Natural killer cell (primary cell): ENCODE measurements around the gene TEAD1. TPM values are rescaled to one million over a fixed set of nuclear protein-coding genes. Genes with fewer than 3 reads are reported as not detected.

ENCODE experiments used
- ATAC-seq, 3 donors: fragments of 150-1000 bp in 2 of 3; fragments of 200-7000 bp in 1 of 3; cut with Tn5 transposase; 1 replicate in 1 of 3; 2 replicates in 2 of 3; pipeline ENCODE4 v1.10.0; 2021; ENCODE audit warnings: mild to moderate bottlenecking in 2 of 3, moderate library complexity in 2 of 3
- DNase-seq, 2 donors: peaks; one replicate each; pipeline versions ENCODE4 v3.0.0 to v3.0.0-alpha.2; 2013 to 2021; ENCODE audit warnings: mixed read lengths in 1 of 2
- H3K27ac ChIP-seq: one replicate; pipeline ENCODE4 v1.5.1; 2013; ENCODE audit warnings: mild to moderate bottlenecking, low read length
- H3K27me3 ChIP-seq: one replicate; pipeline ENCODE4 v1.6.1; 2013; ENCODE audit warnings: low read length; ENCODE audit not compliant: control insufficient read depth, insufficient read depth
- H3K36me3 ChIP-seq: one replicate; pipeline ENCODE4 v1.6.1; 2013; ENCODE audit warnings: low read length; ENCODE audit not compliant: control insufficient read depth, insufficient read depth
- H3K4me1 ChIP-seq: one replicate; pipeline ENCODE4 v1.6.1; 2013; ENCODE audit warnings: low read length; ENCODE audit not compliant: control insufficient read depth, insufficient read depth
- H3K4me3 ChIP-seq: one replicate; pipeline ENCODE4 v1.5.1; 2013; ENCODE audit warnings: low read length
- H3K9me3 ChIP-seq: one replicate; pipeline ENCODE4 v1.6.1; 2013; ENCODE audit warnings: low read length; ENCODE audit not compliant: control insufficient read depth, insufficient read depth
- H3K27ac Mint-ChIP-seq, 2 donors: one replicate each; pipeline ENCODE4 v1.8.0; 2022; ENCODE audit warnings: mild to moderate bottlenecking in 2 of 2, mixed read lengths in 2 of 2, moderate library complexity in 1 of 2
- H3K27me3 Mint-ChIP-seq, 2 donors: one replicate each; pipeline ENCODE4 v1.8.0; 2022; ENCODE audit warnings: low read depth in 2 of 2, mixed read lengths in 2 of 2
- H3K36me3 Mint-ChIP-seq: one replicate; pipeline ENCODE4 v1.8.0; 2022; ENCODE audit warnings: mixed read lengths
- H3K4me1 Mint-ChIP-seq, 2 donors: one replicate each; pipeline ENCODE4 v1.8.0; 2022; ENCODE audit warnings: mixed read lengths in 2 of 2
- H3K4me3 Mint-ChIP-seq: one replicate; pipeline ENCODE4 v1.8.0; 2022; ENCODE audit warnings: mild to moderate bottlenecking, moderate library complexity, mixed read lengths
- H3K9me3 Mint-ChIP-seq, 2 donors: one replicate each; pipeline ENCODE4 v1.8.0; 2022; ENCODE audit warnings: mixed read lengths in 2 of 2
- CTCF ChIP-seq: fragments of 200-600 bp; IDR thresholded peaks from one replicate; pipeline ENCODE4 v1.8.0; 2022; ENCODE audit warnings: antibody characterized with exemption
- WGBS: methylation state at CpG from one replicate; pipeline ENCODE4 v1.1.7; 2013; ENCODE audit warnings: missing lambda C conversion rate; ENCODE audit not compliant: insufficient coverage; 5-methylcytosine and 5-hydroxymethylcytosine counted together
- intact Hi-C: fragments of 100-400 bp; cut with micrococcal nuclease; formaldehyde crosslinking; loops from one replicate; pipeline ENCODE4 v1.14.2; 2022
- total RNA-seq, 4 donors: library from RNA; stranded (reverse); fragments of 120-200 nt in 1 of 4; gene quantifications; one replicate each; pipeline versions ENCODE4 v1.2.3 to v1.2.4, GENCODE V29; 2013 to 2022

The TEAD1 gene
- total RNA-seq, 3 donors from 2014 or later (not counting 1 experiment from before 2014, with no cell fraction given), result not detected

DNA sequence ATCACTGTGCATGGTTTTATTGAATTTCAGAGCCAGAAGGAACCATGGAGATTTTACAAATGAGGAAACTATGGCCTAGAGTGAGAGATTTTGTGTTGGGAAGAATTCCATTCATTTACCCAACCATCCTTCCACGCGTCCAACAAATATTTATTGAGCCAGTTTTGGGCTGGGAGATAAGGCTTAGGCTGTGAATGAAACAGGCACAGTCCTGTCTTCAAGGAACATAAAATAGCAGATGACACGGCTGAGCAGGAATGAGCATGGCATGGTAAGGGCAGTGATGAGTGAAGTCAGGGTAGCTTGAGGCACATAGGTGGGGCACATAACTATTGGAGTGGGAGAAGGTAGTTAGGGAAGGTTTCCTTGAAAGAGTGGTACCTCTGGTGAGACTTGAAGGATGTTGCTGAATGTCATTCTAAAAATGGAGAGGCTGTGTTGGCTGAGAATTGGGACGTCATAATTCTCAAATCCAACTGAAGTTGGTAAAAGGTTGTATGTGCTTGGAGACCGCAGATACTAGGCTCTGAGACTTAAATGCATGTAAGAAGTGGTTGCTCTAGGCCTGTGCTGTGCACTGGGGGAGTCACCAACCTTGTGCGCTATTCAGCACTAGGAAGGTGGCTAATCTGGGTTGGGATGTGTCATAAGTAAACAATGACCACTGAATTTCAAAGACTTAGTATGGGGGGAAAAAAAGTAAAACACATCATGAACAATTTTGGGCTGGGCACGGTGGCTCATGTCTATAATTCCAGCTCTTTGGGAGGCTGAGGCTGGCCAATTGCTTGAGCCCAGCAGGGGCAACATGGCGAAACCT is 51.9 kb downstream of the TEAD1 start:
- whole genome bisulfite sequencing, result 82% methylated on average over 6 of the region's 8 CpGs
- Histone ChIP-seq H3K27ac (no peak overlapping the region), H3K27me3 (peaks cover 15% of the 10 kb centered on the region), H3K36me3 (no peaks in the 10 kb centered on the region), H3K9me3 (no peaks in the 10 kb centered on the region), H3K4me3 (no peak overlapping the region), H3K4me1 (peaks cover 5% of the 10 kb centered on the region)
- intact Hi-C loops, result no loop called here
- no peaks in the 10 kb centered on the region for H3K9me3 Mint-ChIP-seq
- H3K27me3 Mint-ChIP-seq, result peaks cover 10 to 41% of the 10 kb centered on the region in 2 donors
- DNase-seq (no peak), ATAC-seq (no peak)
- H3K27ac Mint-ChIP-seq, result no peak overlapping the region
- no peaks in the 10 kb centered on the region for H3K36me3 Mint-ChIP-seq
- H3K4me3 Mint-ChIP-seq, result no peak overlapping the region
- TF ChIP-seq CTCF, result no peak
- peaks cover 0 to 4% of the 10 kb centered on the region in 2 donors for H3K4me1 Mint-ChIP-seq

GRCh38 chr11:12727563-12728211 is 53.5 kb downstream of the TEAD1 start:
- Mint-ChIP-seq H3K27ac (no peak overlapping the region), H3K4me3 (no peak overlapping the region), H3K4me1 (peaks cover 0 to 4% of the 10 kb centered on the region in 2 donors), H3K27me3 (peaks cover 6 to 34% of the 10 kb centered on the region in 2 donors), H3K36me3 (no peaks in the 10 kb centered on the region), H3K9me3 (no peaks in the 10 kb centered on the region)
- H3K27me3 ChIP-seq, result peaks cover 7% of the 10 kb centered on the region
- no peaks in the 10 kb centered on the region for H3K9me3 ChIP-seq
- DNase-seq, result no peak
- TF ChIP-seq CTCF, result no peak
- no peaks in the 10 kb centered on the region for H3K36me3 ChIP-seq
- no peak overlapping the region for H3K27ac ChIP-seq
- WGBS, result 59% methylated on average over 3 of the region's 5 CpGs
- H3K4me3 ChIP-seq, result no peak overlapping the region
- intact Hi-C loops, result no loop called here
- no peak for ATAC-seq
- peaks cover 5% of the 10 kb centered on the region for H3K4me1 ChIP-seq

DNA sequence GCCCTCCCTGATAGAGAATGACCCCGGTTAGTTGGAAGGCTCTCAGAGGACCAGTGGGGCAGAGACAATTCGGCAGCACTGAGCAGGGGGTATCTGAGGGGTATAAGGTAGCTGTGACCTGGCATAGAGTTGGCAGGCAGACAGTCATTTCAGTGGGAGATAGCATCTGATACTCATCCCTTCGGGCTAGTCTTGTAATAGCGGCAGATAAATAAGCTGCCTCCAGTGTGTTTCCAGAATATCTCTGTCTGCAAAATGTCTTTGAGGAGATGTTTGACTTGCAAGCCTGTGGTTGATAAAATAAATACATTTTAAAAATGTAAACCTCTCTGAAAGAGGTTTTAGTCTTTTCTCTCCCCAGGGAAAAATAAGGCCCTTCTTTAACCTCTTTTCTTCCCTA is 54.2 kb downstream of the TEAD1 start:
- DNase-seq, result no peak
- H3K9me3 Mint-ChIP-seq, result no peaks in the 10 kb centered on the region
- no peak overlapping the region for H3K27ac Mint-ChIP-seq
- no peak for ATAC-seq
- H3K36me3 Mint-ChIP-seq, result no peaks in the 10 kb centered on the region
- 86% methylated on average over 4 of the region's 4 CpGs for WGBS
- peaks cover 6 to 27% of the 10 kb centered on the region in 2 donors for H3K27me3 Mint-ChIP-seq
- Histone ChIP-seq H3K4me1 (peaks cover 5% of the 10 kb centered on the region), H3K4me3 (no peak overlapping the region), H3K9me3 (no peaks in the 10 kb centered on the region), H3K27me3 (peaks cover 3% of the 10 kb centered on the region), H3K27ac (no peak overlapping the region), H3K36me3 (no peaks in the 10 kb centered on the region)
- no peak for TF ChIP-seq CTCF
- peaks cover 0 to 4% of the 10 kb centered on the region in 2 donors for H3K4me1 Mint-ChIP-seq
- intact Hi-C loops, result no loop called here
- H3K4me3 Mint-ChIP-seq, result no peak overlapping the region
